ENCODE results near the gene MRTFB.

DNA sequence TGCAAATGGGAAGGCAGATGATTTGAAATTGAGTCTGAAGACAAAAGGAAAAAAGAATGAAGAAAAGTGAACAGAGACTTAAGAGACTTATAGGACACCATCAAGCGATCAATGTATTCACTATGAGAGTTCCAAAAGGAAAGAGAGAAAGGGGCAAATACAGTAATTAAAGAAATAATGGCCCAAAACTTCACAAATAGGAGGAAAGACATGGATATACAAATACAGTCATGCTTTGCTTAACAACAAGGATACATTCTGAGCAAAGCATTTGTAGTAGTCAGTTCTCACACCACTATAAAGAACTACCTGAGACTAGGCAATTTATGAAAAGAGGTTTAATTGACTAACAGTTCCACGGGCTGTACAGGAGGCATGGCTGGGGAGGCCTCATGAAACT is 152.5 kb downstream of the MRTFB start:
- no peak for TF ChIP-seq POLR2A (IDR thresholded peaks at IDR 0.05)
- TF ChIP-seq, protein P1, sequence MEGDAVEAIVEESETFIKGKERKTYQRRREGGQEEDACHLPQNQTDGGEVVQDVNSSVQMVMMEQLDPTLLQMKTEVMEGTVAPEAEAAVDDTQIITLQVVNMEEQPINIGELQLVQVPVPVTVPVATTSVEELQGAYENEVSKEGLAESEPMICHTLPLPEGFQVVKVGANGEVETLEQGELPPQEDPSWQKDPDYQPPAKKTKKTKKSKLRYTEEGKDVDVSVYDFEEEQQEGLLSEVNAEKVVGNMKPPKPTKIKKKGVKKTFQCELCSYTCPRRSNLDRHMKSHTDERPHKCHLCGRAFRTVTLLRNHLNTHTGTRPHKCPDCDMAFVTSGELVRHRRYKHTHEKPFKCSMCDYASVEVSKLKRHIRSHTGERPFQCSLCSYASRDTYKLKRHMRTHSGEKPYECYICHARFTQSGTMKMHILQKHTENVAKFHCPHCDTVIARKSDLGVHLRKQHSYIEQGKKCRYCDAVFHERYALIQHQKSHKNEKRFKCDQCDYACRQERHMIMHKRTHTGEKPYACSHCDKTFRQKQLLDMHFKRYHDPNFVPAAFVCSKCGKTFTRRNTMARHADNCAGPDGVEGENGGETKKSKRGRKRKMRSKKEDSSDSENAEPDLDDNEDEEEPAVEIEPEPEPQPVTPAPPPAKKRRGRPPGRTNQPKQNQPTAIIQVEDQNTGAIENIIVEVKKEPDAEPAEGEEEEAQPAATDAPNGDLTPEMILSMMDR (IDR thresholded peaks at IDR 0.05): no peak

All from lower leg skin (tissue), 3 donors.